ENCODE data around the gene RPS15.

- no peak for TF ChIP-seq CTCF (IDR thresholded peaks at IDR 0.05; ENCODE audit: low read depth, low read length, missing input control)
- no peak for TF ChIP-seq FOXA2 (IDR thresholded peaks at IDR 0.05)
- TF ChIP-seq RAD21 (IDR thresholded peaks at IDR 0.05): no peak
- TF ChIP-seq ZBTB33 (IDR thresholded peaks at IDR 0.05): no peak
- TF ChIP-seq YY1 (IDR thresholded peaks at IDR 0.05): no peak
- TF ChIP-seq EGR1 (IDR thresholded peaks at IDR 0.05; ENCODE audit: low read depth in 2 of 2): no peak
- no peak for TF ChIP-seq TAF1 (conservative IDR thresholded peaks at IDR 0.05)
- TF ChIP-seq, protein P1, sequence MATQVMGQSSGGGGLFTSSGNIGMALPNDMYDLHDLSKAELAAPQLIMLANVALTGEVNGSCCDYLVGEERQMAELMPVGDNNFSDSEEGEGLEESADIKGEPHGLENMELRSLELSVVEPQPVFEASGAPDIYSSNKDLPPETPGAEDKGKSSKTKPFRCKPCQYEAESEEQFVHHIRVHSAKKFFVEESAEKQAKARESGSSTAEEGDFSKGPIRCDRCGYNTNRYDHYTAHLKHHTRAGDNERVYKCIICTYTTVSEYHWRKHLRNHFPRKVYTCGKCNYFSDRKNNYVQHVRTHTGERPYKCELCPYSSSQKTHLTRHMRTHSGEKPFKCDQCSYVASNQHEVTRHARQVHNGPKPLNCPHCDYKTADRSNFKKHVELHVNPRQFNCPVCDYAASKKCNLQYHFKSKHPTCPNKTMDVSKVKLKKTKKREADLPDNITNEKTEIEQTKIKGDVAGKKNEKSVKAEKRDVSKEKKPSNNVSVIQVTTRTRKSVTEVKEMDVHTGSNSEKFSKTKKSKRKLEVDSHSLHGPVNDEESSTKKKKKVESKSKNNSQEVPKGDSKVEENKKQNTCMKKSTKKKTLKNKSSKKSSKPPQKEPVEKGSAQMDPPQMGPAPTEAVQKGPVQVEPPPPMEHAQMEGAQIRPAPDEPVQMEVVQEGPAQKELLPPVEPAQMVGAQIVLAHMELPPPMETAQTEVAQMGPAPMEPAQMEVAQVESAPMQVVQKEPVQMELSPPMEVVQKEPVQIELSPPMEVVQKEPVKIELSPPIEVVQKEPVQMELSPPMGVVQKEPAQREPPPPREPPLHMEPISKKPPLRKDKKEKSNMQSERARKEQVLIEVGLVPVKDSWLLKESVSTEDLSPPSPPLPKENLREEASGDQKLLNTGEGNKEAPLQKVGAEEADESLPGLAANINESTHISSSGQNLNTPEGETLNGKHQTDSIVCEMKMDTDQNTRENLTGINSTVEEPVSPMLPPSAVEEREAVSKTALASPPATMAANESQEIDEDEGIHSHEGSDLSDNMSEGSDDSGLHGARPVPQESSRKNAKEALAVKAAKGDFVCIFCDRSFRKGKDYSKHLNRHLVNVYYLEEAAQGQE (IDR thresholded peaks at IDR 0.05): no peak
Observed at GRCh38 chr19:1422943-1423342, 15.3 kb upstream of the RPS15 start.
